HG03460 (cell line): Measurements from ENCODE around the gene ITPKB.

ENCODE experiments used
- ATAC-seq: cut with Tn5 transposase; IDR thresholded peaks from one replicate; pipeline ENCODE4 v1.9.1; 2021; ENCODE audit not compliant: unreplicated experiment

ITPKB gene

GRCh38 chr1:226686440-226687425, 52.3 kb downstream of the ITPKB start:
- no peak for ATAC-seq

- no peak for ATAC-seq
These were observed 53.8 kb downstream of the ITPKB start for GRCh38 chr1:226685196-226685820.

- no peak for ATAC-seq
These were observed 55.1 kb downstream of the ITPKB start for GRCh38 chr1:226684026-226684425.

GRCh38 chr1:226682871-226683814, 55.9 kb downstream of the ITPKB start:
- ATAC-seq: no peak

GRCh38 chr1:226681652-226682493, 57.2 kb downstream of the ITPKB start:
- ATAC-seq: no peak

GRCh38 chr1:226680653-226681052, 58.4 kb downstream of the ITPKB start:
- ATAC-seq: no peak

GRCh38 chr1:226679853-226680516, 59.1 kb downstream of the ITPKB start:
- ATAC-seq: no peak

GRCh38 chr1:226679262-226679661, 59.8 kb downstream of the ITPKB start:
- ATAC-seq: no peak

GRCh38 chr1:226678701-226679100, 60.4 kb downstream of the ITPKB start:
- no peak for ATAC-seq

GRCh38 chr1:226678251-226678650, 60.8 kb downstream of the ITPKB start:
- ATAC-seq: no peak

GRCh38 chr1:226677027-226678020, 61.8 kb downstream of the ITPKB start:
- peak; percentile 36 for ATAC-seq

GRCh38 chr1:226676381-226676780, 62.7 kb downstream of the ITPKB start:
- no peak for ATAC-seq

- ATAC-seq: no peak
These were observed 63.2 kb downstream of the ITPKB start for GRCh38 chr1:226675715-226676357.

GRCh38 chr1:226674892-226675714, 64.0 kb downstream of the ITPKB start:
- ATAC-seq: peak; percentile 81

GRCh38 chr1:226672339-226672762, 66.7 kb downstream of the ITPKB start:
- ATAC-seq: no peak

GRCh38 chr1:226671277-226671676, 67.8 kb downstream of the ITPKB start:
- no peak for ATAC-seq

GRCh38 chr1:226670073-226670472, 69.0 kb downstream of the ITPKB start:
- no peak for ATAC-seq
